ENCODE data around the gene POGLUT2. TPM values are rescaled to one million over a fixed set of nuclear protein-coding genes. Genes with fewer than 3 reads are reported as not detected.

Gene POGLUT2
- total and polyA plus RNA-seq, 7 experiments from 2014 or later: 0.19 to 10.4 (median 0.40) TPM; not detected in 2

DNA sequence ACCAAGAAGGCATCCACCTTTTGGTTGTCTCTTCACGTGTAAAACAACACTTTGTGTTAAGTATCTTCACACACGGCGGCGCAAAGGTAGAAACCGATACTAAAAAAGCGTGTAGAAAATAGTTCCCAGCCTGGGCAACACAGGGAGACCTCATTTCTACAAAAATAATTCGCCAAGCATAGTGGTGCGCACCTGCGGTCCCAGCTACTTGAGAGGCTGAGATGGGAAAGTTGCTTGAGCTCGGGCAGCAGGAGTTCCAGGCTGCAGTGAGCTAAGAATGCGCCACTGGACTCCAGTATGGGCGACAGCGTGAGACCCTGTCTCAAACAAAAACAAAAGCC, 46.5 kb upstream of the POGLUT2 start:
- Mint-ChIP-seq H3K9me3 (peaks cover 0 to 5% (median 0%) of the 10 kb centered on the region in 11 donors), H3K27me3 (peaks cover 0 to 4% (median 0%) of the 10 kb centered on the region in 5 donors), H3K27ac (peak overlapping the region; percentile 93 to 100 (median 99)), H3K36me3 (peaks cover 0 to 6% (median 0%) of the 10 kb centered on the region in 5 donors), H3K4me1 (peaks cover 26 to 47% (median 37%) of the 10 kb centered on the region in 7 donors), H3K4me3 (peak overlapping the region; percentile 86 to 100 (median 96))
- DNase-seq: no peak
- H3K36me3 ChIP-seq (ENCODE audit: control insufficient read depth in 2 of 3, insufficient read depth in 3 of 3, low read length in 3 of 3): peaks cover 0 to 7% (median 0%) of the 10 kb centered on the region in 3 experiments
- H3K4me3 ChIP-seq (ENCODE audit: low read length): peak overlapping the region; percentile 98
- H3K27ac ChIP-seq (ENCODE audit: low read depth, low read length): peak overlapping the region; percentile 97
- ATAC-seq: peak; percentile 44
- H3K9me3 ChIP-seq (ENCODE audit: control insufficient read depth in 2 of 3, low read length in 3 of 3): no peaks in the 10 kb centered on the region
- POLR2A ChIA-PET: interaction anchor here (0.7 to 6.7 kb wide), 20 partner anchors 8 to 1221 kb away, joined by 3 to 351 read pairs (median 6); partner anchors contain the start of genes TEX30 and TPP2
- no peaks in the 10 kb centered on the region for H3K27me3 ChIP-seq (ENCODE audit: control insufficient read depth in 2 of 2, insufficient read depth in 2 of 2, low read length in 2 of 2)
- intact Hi-C loops (cut with micrococcal nuclease): loop anchor here (1.0 to 10.0 kb wide), 9 partner anchors 45 to 1703 kb away; partner anchors contain the start of genes TEX30 (in 1 of the 2) and TPP2 (in 1 of the 2)
- peaks cover 19 to 29% of the 10 kb centered on the region in 2 donors for H3K4me1 ChIP-seq (ENCODE audit: control insufficient read depth in 2 of 2, insufficient read depth in 2 of 2, low read length in 2 of 2)
- CTCF ChIA-PET: interaction anchor here (0.6 to 3.6 kb wide), 4 partner anchors 240 to 265 kb away, joined by 3 to 26 read pairs (median 3); partner anchors contain the start of gene TPP2

DNA sequence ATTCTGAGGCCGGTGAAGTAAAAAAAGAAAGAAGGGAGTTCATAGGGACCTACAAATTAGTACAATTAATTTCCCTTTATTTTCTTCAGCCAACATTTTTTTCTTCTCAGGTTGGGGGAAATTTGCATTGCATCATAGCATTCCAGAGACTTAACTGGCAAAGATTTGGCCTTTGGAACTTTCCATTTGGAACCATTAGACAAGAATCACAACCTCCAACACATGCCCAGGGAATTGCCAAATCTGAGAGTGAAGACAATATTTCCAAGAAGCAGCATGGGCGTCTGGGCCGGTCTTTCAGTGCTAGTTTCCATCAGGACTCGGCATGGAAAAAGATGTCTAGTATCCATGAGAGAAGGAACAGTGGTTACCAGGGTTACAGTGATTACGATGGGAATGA, 40.7 kb upstream of the POGLUT2 start:
- H3K27me3 ChIP-seq (ENCODE audit: control insufficient read depth in 2 of 2, insufficient read depth in 2 of 2, low read length in 2 of 2): no peaks in the 10 kb centered on the region
- no peaks in the 10 kb centered on the region for H3K9me3 ChIP-seq (ENCODE audit: control insufficient read depth in 2 of 3, low read length in 3 of 3)
- Mint-ChIP-seq H3K27me3 (no peaks in the 10 kb centered on the region), H3K4me1 (peaks cover 0 to 3% (median 2%) of the 10 kb centered on the region in 7 donors), H3K27ac (peak overlapping the region in 1 of 9 donors; percentile 28), H3K9me3 (no peaks in the 10 kb centered on the region), H3K36me3 (peaks cover 0 to 16% (median 3%) of the 10 kb centered on the region in 5 donors), H3K4me3 (no peak overlapping the region)
- no peaks in the 10 kb centered on the region for H3K4me1 ChIP-seq (ENCODE audit: control insufficient read depth in 2 of 2, insufficient read depth in 2 of 2, low read length in 2 of 2)
- DNase-seq (no peak), ATAC-seq (no peak)
- intact Hi-C loops (cut with micrococcal nuclease): no loop called here
- ChIA-PET POLR2A (interaction anchor here (0.6 kb wide), 1 partner anchor 246 kb away, joined by 3 read pairs; no protein-coding TSS in a partner anchor), CTCF (no interaction called here)
- H3K36me3 ChIP-seq (ENCODE audit: control insufficient read depth in 2 of 3, insufficient read depth in 3 of 3, low read length in 3 of 3): no peaks in the 10 kb centered on the region
- no peak overlapping the region for H3K27ac ChIP-seq (ENCODE audit: low read depth, low read length)
- H3K4me3 ChIP-seq (ENCODE audit: low read length): no peak overlapping the region

DNA sequence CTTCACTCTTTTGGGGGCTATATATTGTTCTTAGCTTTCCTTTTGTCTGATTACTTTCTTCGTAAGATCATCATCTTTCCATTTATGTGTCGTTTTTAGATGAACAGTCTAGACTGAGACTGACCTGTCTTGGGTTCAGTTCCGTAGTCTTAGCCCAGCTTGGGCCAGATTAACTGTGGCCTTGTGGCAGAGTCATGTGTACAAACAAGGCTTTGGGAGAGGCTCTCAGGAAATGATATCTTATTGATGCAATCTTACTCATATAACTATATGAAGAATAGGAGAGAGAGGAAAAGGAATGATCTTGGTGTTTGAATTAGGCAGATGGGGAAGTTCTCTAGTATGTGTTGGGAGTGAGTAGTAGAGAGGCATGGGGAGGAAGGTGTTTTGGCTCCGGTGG, 40.2 kb upstream of the POGLUT2 start:
- intact Hi-C loops (cut with micrococcal nuclease): no loop called here
- ChIA-PET POLR2A (interaction anchor here (0.6 kb wide), 1 partner anchor 246 kb away, joined by 3 read pairs; no protein-coding TSS in a partner anchor), CTCF (no interaction called here)
- no peaks in the 10 kb centered on the region for H3K36me3 ChIP-seq (ENCODE audit: control insufficient read depth in 2 of 3, insufficient read depth in 3 of 3, low read length in 3 of 3)
- no peaks in the 10 kb centered on the region for H3K9me3 ChIP-seq (ENCODE audit: control insufficient read depth in 2 of 3, low read length in 3 of 3)
- Mint-ChIP-seq H3K4me1 (no peaks in the 10 kb centered on the region), H3K27me3 (no peaks in the 10 kb centered on the region), H3K4me3 (no peak overlapping the region), H3K36me3 (peaks cover 0 to 18% (median 5%) of the 10 kb centered on the region in 5 donors), H3K27ac (peak overlapping the region in 1 of 9 donors; percentile 0), H3K9me3 (no peaks in the 10 kb centered on the region)
- no peak overlapping the region for H3K4me3 ChIP-seq (ENCODE audit: low read length)
- no peak for DNase-seq
- no peak overlapping the region for H3K27ac ChIP-seq (ENCODE audit: low read depth, low read length)
- no peaks in the 10 kb centered on the region for H3K27me3 ChIP-seq (ENCODE audit: control insufficient read depth in 2 of 2, insufficient read depth in 2 of 2, low read length in 2 of 2)
- ATAC-seq: no peak
- H3K4me1 ChIP-seq (ENCODE audit: control insufficient read depth in 2 of 2, insufficient read depth in 2 of 2, low read length in 2 of 2): no peaks in the 10 kb centered on the region

DNA sequence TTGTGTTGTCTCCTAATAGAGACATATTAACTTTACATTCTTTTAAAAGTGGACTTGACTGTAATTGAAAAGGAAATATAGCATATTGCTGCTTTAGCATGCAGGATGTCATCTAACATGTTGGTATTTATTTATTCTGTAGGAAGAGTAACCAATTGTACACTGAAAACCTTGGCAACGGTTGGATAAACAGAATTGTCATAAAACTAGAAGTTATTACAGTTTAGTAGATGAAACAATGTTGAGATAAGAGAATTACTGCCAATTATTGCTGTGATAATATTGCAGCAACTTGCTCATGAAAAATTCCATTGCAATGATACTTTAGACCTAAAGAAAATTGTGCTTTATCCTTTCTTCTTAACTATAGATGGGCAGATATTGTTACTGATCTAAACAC, 39.5 kb upstream of the POGLUT2 start:
- no peaks in the 10 kb centered on the region for H3K9me3 ChIP-seq (ENCODE audit: control insufficient read depth in 2 of 3, low read length in 3 of 3)
- DNase-seq (no peak), ATAC-seq (no peak)
- no peaks in the 10 kb centered on the region for H3K27me3 ChIP-seq (ENCODE audit: control insufficient read depth in 2 of 2, insufficient read depth in 2 of 2, low read length in 2 of 2)
- H3K4me1 ChIP-seq (ENCODE audit: control insufficient read depth in 2 of 2, insufficient read depth in 2 of 2, low read length in 2 of 2): no peaks in the 10 kb centered on the region
- ChIA-PET POLR2A (no interaction called here), CTCF (no interaction called here)
- intact Hi-C loops (cut with micrococcal nuclease): no loop called here
- Mint-ChIP-seq H3K4me3 (no peak overlapping the region), H3K27me3 (no peaks in the 10 kb centered on the region), H3K27ac (no peak overlapping the region), H3K4me1 (no peaks in the 10 kb centered on the region), H3K36me3 (peaks cover 0 to 18% (median 5%) of the 10 kb centered on the region in 5 donors), H3K9me3 (no peaks in the 10 kb centered on the region)
- H3K36me3 ChIP-seq (ENCODE audit: control insufficient read depth in 2 of 3, insufficient read depth in 3 of 3, low read length in 3 of 3): no peaks in the 10 kb centered on the region
- H3K4me3 ChIP-seq (ENCODE audit: low read length): no peak overlapping the region
- H3K27ac ChIP-seq (ENCODE audit: low read depth, low read length): no peak overlapping the region

DNA sequence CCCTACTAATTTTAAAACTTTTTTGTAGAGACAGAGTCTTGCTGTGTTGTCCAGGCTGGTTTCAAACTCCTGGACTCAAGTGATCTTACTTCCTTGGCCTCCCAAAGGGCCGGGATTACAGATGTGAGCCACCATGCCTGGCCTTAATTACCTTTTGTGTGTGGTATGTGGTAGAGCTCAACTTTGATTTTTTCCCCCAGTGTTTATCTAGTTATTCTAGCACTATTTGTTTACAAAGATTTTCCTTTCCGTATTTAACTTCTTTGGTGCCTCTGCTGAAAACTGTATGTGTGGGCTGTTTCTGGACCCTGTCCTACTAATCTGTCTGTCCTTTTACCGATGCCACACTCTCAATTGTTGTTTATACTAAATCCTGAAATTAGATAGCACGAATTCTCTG, 37.7 kb upstream of the POGLUT2 start:
- POLR2A ChIA-PET: interaction anchor here (0.7 to 1.6 kb wide), 2 partner anchors 9 to 239 kb away, joined by 3 to 7 read pairs; partner anchors contain the start of genes ERCC5 and TPP2
- ATAC-seq: no peak

DNA sequence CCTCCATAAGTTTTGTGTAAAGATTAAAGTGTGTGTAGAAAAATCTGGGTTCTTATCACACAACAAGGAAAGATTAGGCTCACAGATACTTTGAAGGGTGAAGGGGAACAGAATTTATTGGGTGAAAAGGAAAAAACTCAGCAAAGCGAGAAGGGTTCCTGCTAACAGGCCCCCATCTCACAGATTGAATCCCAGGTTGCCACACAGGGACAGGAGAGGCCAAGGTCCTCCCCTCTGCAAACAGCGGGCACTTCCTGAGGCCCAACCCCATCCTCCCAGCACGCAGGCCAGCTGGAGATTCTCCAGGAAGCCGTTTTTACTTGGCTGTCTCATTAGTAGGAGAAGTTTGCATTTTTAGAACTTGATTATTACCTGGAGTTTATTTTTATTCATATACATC, 31.9 kb upstream of the POGLUT2 start:
- Mint-ChIP-seq H3K4me3 (no peak overlapping the region), H3K36me3 (peaks cover 0 to 21% (median 5%) of the 10 kb centered on the region in 5 donors), H3K27ac (no peak overlapping the region), H3K9me3 (no peaks in the 10 kb centered on the region), H3K4me1 (no peaks in the 10 kb centered on the region), H3K27me3 (no peaks in the 10 kb centered on the region)
- DNase-seq (no peak), ATAC-seq (no peak)
- Histone ChIP-seq H3K36me3 (ENCODE audit: control insufficient read depth in 2 of 3, insufficient read depth in 3 of 3, low read length in 3 of 3) (no peaks in the 10 kb centered on the region), H3K4me3 (ENCODE audit: low read length) (no peak overlapping the region), H3K4me1 (ENCODE audit: control insufficient read depth in 2 of 2, insufficient read depth in 2 of 2, low read length in 2 of 2) (no peaks in the 10 kb centered on the region), H3K9me3 (ENCODE audit: control insufficient read depth in 2 of 3, low read length in 3 of 3) (no peaks in the 10 kb centered on the region), H3K27ac (ENCODE audit: low read depth, low read length) (no peak overlapping the region), H3K27me3 (ENCODE audit: control insufficient read depth in 2 of 2, insufficient read depth in 2 of 2, low read length in 2 of 2) (no peaks in the 10 kb centered on the region)
- CTCF ChIA-PET: no interaction called here
- intact Hi-C loops (cut with micrococcal nuclease): no loop called here
- POLR2A ChIA-PET: interaction anchor here (1.1 kb wide), 1 partner anchor 14 kb away, joined by 3 read pairs; no protein-coding TSS in a partner anchor

More for the DNA sequence above, 37.7 kb upstream of the POGLUT2 start:
- Mint-ChIP-seq H3K36me3 (peaks cover 0 to 20% (median 5%) of the 10 kb centered on the region in 5 donors), H3K27me3 (no peaks in the 10 kb centered on the region), H3K4me3 (no peak overlapping the region), H3K9me3 (no peaks in the 10 kb centered on the region), H3K27ac (no peak overlapping the region), H3K4me1 (no peaks in the 10 kb centered on the region)
- CTCF ChIA-PET: no interaction called here
- DNase-seq: no peak
- intact Hi-C loops (cut with micrococcal nuclease): no loop called here
- H3K4me3 ChIP-seq (ENCODE audit: low read length): no peak overlapping the region
- H3K36me3 ChIP-seq (ENCODE audit: control insufficient read depth in 2 of 3, insufficient read depth in 3 of 3, low read length in 3 of 3): no peaks in the 10 kb centered on the region
- H3K27ac ChIP-seq (ENCODE audit: low read depth, low read length): no peak overlapping the region
- H3K9me3 ChIP-seq (ENCODE audit: control insufficient read depth in 2 of 3, low read length in 3 of 3): no peaks in the 10 kb centered on the region
- no peaks in the 10 kb centered on the region for H3K27me3 ChIP-seq (ENCODE audit: control insufficient read depth in 2 of 2, insufficient read depth in 2 of 2, low read length in 2 of 2)
- H3K4me1 ChIP-seq (ENCODE audit: control insufficient read depth in 2 of 2, insufficient read depth in 2 of 2, low read length in 2 of 2): no peaks in the 10 kb centered on the region

Measured in naive thymus-derived CD4-positive, alpha-beta T cell (primary cell).